C4-2B (cell line): ENCODE measurements around the gene EGR4.

Experiments used
- H3K27ac ChIP-seq: fragments of 450-650 bp; 2 replicates; pipeline ENCODE4 v1.5.1; 2017
- CTCF ChIP-seq: fragments of 450-650 bp; conservative IDR thresholded peaks from 2 replicates; pipeline ENCODE4 v1.5.1; 2017; ENCODE audit warnings: mild to moderate bottlenecking
- ZFX ChIP-seq: fragments of 450-650 bp; IDR thresholded peaks from 2 replicates; pipeline ENCODE4 v1.6.1; 2017

EGR4 gene

GRCh38 chr2:73290049-73290839, 3.1 kb downstream of the EGR4 start:
- TF ChIP-seq ZFX (no peak), CTCF (peak; percentile 56)

GRCh38 chr2:73289304-73289703, 4.0 kb downstream of the EGR4 start:
- H3K27ac ChIP-seq = no peak overlapping the region
- TF ChIP-seq CTCF = no peak
- TF ChIP-seq ZFX = no peak

More at GRCh38 chr2:73290049-73290839, 3.1 kb downstream of the EGR4 start:
- H3K27ac ChIP-seq = no peak overlapping the region

GRCh38 chr2:73286134-73286655, 7.2 kb downstream of the EGR4 start:
- H3K27ac ChIP-seq = no peak overlapping the region

GRCh38 chr2:73285159-73285739, 8.1 kb downstream of the EGR4 start:
- H3K27ac ChIP-seq = no peak overlapping the region
- TF ChIP-seq ZFX (no peak), CTCF (no peak)

More at GRCh38 chr2:73286134-73286655, 7.2 kb downstream of the EGR4 start:
- no peak for TF ChIP-seq ZFX
- TF ChIP-seq CTCF = no peak

- no peak for TF ChIP-seq CTCF
- no peak for TF ChIP-seq ZFX
- peak within 1 kb of the TSS; percentile 72 for H3K27ac ChIP-seq
Measured at GRCh38 chr2:73284296-73285158, 8.8 kb downstream of the EGR4 start, which contains the start of gene FBXO41. TSS of gene FBXO41 (minus strand) at chr2:73284478. CDS start at chr2:73269630, 14,848 bp downstream.

- TF ChIP-seq CTCF (no peak), ZFX (no peak)
- peak overlapping the region; percentile 72 for H3K27ac ChIP-seq
Measured at GRCh38 chr2:73283545-73284295, 9.6 kb downstream of the EGR4 start.
